Jurkat, Clone E6-1 (cell line): ENCODE results near the gene GALNT9.
"Not testable (repeated sequence)": the region's sequence is repeated elsewhere in the genome, so short reads cannot be mapped to it uniquely, and the experiment has no call there.

Experiments used
- DNase-seq: peaks from one replicate; pipeline ENCODE4 v3.0.0-alpha.2; 2011; ENCODE audit warnings: low read depth, low spot score
- H3K4me3 ChIP-seq: 2 replicates; pipeline ENCODE4 v1.5.1; 2011; ENCODE audit warnings: mild to moderate bottlenecking, low read length, control low read depth, moderate library complexity

GALNT9 gene

DNA sequence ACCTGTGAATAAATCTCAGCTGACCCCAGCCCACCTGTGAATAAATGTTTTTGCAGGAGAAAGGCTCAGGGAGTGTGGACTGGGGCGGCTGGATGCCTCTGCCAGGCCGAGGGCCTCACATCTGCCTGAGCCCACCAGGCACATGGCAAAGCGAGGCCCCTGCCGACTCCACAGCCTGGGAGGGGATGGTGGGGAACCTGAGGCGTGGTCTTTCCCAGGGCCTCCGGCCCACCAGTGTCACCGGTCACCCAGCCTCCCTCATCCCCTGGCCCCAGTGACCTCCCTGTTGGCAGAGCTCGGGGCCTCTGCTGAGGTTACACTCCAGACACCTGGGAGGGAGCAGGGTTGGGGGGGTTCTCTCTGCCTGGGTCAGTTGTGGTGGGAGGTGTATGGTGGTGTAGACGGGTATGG lies 177.0 kb downstream of the GALNT9 start:
- no peak for DNase-seq
- H3K4me3 ChIP-seq = no peak overlapping the region

DNA sequence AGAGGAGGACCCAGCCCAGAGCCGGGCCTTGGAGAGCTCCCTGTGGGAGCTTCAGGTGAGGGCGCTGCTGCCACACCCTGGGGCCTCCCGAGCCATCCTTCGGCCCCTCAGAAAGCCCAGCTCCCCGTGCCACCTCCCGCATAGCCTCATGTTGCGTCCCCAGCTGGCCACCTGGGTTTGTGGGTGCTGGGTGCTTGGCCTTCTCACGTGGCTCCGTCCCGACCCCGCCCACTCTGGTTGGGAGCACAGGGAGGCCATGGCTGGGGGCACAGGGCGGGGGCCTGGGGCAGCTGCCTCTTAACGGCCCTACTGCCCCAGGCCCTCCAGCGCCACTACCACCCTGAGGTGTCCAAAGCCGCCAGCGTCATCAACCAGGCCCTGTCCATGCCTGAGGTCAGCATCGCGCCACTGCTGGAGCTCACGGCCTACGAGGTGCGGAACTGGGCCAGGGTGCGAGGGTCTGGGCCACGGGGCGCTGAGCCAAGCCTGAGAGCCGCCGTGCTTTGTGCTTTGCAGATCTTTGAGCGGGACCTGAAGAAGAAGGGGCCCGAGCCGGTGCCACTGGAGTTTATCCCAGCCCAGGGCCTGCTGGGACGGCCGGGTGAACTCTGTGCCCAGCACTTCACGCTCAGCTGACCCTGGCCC lies 177.5 kb downstream of the GALNT9 start:
- no peak for DNase-seq
- no peak overlapping the region for H3K4me3 ChIP-seq

DNA sequence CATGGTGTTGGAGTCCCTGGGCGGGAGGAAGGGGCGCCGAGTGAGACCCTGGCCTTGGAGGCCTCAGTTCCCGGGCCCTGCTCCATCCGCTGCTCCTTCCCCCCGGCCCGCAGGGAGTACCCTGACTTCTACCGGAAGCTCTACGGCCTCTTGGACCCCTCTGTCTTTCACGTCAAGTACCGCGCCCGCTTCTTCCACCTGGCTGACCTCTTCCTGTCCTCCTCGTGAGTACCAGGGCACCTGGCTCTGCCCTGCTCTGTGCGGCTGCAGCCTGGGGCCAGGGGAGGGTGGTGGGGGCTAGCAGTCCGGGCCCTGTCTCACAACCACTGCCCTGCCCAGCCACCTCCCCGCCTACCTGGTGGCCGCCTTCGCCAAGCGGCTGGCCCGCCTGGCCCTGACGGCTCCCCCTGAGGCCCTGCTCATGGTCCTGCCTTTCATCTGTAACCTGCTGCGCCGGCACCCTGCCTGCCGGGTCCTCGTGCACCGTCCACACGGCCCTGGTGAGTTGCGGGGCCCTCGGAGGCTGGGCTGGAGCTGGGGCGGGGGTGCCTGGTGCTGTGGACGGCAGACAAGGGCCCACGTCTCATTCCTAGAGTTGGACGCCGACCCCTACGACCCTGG lies 178.1 kb downstream of the GALNT9 start:
- DNase-seq = no peak
- H3K4me3 ChIP-seq = no peak overlapping the region

DNA sequence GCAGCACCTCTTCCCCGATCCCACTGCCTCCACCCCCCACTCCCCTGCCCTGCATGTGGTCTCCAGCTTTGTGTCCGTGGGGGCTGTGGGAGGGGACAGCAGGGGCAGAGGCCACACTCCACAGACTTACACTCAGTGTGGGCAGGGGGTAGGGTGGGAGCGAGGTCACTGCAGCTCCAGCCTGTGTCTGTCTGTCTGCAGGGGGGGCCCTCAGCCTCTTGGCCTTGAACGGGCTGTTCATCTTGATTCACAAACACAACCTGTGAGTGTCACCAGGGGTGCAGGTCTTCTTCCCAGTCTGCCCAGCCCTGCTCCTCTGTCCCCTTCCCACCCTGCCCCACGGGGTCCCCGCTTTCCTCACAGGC lies 178.6 kb downstream of the GALNT9 start:
- DNase-seq = no peak
- H3K4me3 ChIP-seq = no peak overlapping the region

DNA sequence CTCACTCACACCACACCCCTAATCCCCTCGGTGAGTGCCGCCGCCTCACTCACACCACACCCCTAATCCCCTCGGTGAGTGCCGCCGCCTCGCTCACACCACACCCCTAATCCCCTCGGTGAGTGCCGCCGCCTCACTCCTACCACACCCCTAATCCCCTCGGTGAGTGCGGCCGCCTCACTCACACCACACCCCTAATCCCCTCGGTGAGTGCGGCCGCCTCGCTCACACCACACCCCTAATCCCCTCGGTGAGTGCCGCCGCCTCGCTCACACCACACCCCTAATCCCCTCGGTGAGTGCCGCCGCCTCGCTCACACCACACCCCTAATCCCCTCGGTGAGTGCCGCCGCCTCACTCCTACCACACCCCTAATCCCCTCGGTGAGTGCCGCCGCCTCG lies 179.9 kb downstream of the GALNT9 start:
- H3K4me3 ChIP-seq, DNase-seq: not testable (repeated sequence)

DNA sequence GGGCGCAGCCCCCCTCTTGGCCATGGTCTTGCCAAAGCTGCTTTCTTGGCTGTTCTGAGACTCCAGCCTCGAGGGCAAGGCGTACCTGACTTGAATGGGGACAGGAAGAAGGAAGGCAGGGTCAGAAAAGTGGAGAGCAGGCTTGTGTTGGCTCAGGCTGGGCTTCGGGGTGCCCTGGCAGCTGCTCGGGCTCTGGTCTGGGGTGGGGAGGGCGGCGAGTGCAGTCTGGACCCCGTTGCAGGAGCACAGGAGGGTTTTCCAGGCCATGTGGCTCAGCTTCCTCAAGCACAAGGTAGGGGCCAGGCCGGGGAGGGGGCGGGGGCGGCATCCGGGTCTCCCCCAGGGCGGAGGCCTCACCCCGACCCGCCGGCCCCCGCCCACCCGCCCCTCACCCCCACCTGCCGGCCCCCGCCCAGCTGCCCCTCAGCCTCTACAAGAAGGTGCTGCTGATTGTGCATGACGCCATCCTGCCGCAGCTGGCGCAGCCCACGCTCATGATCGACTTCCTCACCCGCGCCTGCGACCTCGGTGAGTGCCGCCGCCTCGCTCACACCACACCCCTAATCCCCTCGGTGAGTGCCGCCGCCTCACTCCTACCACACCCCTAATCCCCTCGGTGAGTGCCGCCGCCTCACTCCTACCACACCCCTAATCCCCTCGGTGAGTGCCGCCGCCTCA lies 180.9 kb downstream of the GALNT9 start:
- no peak overlapping the region for H3K4me3 ChIP-seq
- DNase-seq = no peak

DNA sequence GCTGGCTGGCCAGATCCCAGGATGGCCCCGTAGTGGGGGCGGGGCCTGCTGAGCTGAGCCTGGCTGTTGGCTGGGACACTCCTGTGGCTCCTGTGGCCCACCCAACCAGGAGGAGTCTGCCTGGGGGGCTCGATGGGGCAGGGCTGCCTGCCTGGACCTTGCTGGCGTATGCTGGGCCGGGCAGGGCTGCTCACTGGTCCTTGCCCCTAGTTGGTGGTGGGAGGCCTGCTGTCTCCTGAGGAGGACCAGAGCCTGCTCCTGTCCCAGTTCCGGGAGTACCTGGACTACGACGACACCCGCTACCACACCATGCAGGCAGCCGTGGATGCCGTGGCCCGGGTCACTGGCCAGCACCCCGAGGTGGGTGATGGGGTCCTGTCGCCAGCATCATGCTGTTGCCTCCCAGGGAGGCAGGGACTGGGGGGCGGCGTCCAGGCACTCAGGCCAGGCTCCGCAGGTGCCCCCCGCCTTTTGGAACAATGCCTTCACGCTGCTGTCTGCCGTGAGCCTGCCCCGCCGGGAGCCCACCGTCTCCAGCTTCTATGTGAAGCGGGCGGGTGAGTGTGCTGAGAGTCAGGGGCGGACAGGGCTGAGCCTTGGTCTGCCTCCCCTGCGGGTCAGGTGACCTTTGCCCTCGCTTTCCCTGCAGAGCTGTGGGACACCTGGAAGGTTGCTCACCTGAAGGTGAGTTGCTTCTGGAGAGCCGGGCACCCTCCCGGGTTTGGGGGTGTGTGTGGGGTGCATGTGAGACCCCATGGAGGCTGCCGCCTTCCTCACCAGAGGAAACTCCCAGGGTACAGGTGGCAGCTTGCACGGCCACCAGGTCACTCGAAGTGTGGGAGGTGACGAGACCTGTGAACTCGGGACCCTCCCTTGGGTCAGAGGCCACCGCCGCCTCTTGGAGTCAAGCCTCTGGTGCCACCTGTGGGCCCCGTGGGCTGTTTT lies 181.7 kb downstream of the GALNT9 start:
- DNase-seq = no peak

DNA sequence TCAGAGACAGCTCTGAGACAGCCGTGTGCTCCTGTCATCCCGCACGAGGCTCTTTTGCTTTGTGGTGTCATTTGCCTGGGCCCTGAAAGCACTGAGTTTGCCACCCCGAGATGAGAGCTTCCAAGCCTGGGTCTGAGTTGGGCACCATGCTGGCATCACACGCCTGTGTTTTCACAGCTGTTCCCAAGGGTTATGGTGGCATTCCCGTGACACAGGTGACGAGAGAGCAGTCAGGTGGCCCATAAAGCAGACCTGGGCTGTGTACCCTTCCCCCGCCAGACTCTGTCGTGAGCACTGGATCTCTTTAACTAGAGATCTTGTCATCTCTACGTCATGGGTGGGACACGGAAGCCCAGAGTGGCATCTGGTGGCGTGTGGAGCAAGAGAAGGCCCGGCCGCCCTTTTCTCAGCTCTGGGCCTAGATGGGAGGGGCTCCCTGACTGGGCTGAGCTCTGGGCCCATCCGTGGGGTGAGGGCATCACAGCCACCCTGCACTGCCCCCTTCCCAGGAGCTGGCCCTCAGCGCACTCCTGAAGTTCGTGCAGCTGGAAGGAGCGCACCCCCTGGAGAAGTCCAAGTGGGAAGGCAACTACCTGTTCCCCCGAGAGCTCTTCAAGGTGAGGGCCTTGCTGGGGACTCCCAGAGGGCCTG lies 182.5 kb downstream of the GALNT9 start:
- H3K4me3 ChIP-seq = no peak overlapping the region
- no peak for DNase-seq

More for the DNA sequence above, 181.7 kb downstream of the GALNT9 start:
- no peak overlapping the region for H3K4me3 ChIP-seq
